Fibroblast of skin of right biceps (primary cell): ENCODE data around the gene MORN1.

Source experiments
- DNase-seq: peaks from one replicate; pipeline ENCODE4 v3.0.0-alpha.2; 2013

Gene MORN1

GRCh38 chr1:2287649-2288048 lies 103.7 kb downstream of the MORN1 start:
- no peak for DNase-seq

- DNase-seq: no peak
Measured at GRCh38 chr1:2286923-2287322, 104.4 kb downstream of the MORN1 start.

GRCh38 chr1:2284932-2285331 lies 106.4 kb downstream of the MORN1 start:
- no peak for DNase-seq

- DNase-seq: no peak
Measured at GRCh38 chr1:2283991-2284895, 107.1 kb downstream of the MORN1 start.

- DNase-seq: no peak
Measured at GRCh38 chr1:2283371-2283990, 107.9 kb downstream of the MORN1 start.

GRCh38 chr1:2282556-2283270 lies 108.6 kb downstream of the MORN1 start:
- DNase-seq: no peak

DNA sequence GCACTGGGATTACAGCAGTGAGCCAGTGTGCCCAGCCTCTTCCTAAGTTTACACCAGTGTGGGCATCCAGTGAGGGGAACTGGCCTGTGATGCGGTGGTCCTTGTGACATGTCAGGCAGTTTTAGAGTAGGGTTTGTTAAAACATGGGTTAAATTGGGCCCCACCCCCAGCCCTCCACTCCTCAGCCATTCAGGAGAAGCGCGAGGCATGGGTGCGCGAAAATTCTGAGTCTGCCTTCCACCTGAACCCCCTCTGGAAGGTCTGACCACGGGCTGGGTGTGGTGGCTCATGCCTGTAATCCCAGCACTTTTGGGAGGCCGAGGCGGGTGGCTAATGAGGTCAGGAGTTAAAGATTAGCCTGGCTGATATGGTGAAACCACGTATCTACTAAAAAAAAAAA lies 111.5 kb downstream of the MORN1 start:
- no peak for DNase-seq

DNA sequence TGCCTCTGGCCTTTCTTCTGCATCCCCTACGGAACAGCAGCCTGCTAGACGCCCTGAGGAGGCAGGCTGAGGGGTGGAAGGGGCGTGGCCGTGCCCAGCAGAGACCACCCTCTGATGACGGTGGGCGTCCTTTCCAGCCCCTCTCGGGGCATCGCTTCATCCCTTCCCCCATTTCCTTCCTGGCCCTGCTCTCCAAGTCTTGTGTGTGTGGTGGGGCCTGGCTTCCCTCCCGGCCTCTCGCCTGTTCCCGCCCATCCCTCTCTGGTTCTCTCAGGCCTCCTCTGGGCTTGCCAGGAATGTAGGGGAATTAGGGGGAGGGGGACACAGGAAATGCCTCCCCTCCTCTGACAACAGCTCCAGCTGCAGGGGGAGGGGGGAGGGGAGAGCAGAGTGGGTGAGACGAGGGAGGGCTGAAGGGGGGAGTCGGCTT lies 112.1 kb downstream of the MORN1 start:
- peak; percentile 100 for DNase-seq

DNA sequence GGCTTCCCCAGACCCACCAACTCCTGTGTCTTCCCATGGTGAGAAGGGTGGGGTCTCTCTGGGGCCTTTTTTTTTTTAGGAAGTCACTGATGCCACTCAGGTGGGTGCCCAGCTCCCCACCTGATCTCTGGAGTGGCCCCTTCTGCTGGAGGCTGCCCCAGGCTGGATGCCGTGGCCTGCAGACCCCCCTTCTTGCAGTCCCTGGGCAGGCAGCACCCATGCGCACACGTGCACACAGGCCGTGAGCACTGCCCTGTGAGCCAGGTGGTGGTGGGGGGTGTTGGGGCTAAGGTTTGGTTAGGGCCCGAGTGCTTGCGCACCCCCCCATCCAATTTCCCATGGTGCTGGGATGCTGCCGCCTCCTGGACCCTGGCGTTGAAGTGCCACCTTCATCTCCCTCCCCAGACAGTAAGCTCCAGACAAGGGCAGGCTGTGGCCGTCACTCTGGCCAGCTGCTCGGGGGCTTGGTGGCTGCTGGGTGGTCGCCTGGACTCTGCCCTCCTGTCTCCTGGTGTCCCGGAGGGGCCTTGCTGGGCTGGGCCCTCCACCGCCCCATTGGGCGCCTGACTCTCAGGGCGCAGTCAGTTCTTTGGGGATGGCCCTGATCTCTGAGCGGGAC lies 112.7 kb downstream of the MORN1 start:
- no peak for DNase-seq

DNA sequence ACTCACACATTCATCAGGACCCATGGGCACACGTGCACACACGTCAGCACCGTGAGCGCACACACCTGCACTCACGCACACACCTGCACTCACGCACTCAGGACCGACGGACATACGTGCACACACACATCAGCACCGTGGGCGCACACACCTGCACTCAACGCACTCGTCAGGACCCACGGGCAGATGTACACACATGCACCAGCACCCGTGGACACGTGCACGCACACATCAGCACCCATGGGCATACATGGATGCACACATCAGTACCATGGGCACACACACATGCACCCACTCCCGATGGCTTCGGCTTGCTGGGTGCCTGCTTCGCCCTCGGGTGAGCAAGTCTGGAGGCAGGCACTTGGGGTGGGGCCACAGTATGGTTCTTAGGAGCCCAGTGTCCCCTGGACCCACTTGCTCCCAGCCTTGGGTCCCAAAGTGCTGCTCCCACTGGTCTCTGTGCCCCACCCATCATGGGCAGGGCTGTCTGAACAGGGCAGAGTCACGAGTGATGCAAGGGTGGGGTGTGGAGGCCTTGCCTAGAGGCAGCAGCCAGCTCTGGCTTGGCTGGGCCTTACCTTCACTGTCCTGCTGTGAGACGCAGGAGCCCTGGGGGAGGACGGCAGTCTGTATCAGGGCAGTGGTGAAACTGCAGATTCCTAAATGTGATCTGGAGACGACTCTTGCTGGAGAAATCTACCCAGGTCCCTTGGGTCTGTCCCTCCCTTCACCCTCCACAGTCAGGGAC lies 113.4 kb downstream of the MORN1 start:
- no peak for DNase-seq

- DNase-seq: peak; percentile 76
Measured at GRCh38 chr1:2276803-2277580, 114.4 kb downstream of the MORN1 start.

GRCh38 chr1:2275796-2276536 lies 115.4 kb downstream of the MORN1 start:
- peak; percentile 38 for DNase-seq

- no peak for DNase-seq
Measured at GRCh38 chr1:2274929-2275475, 116.4 kb downstream of the MORN1 start.

- no peak for DNase-seq
Measured at GRCh38 chr1:2274231-2274928, 117.0 kb downstream of the MORN1 start.

GRCh38 chr1:2273401-2274090 lies 117.8 kb downstream of the MORN1 start:
- no peak for DNase-seq

DNA sequence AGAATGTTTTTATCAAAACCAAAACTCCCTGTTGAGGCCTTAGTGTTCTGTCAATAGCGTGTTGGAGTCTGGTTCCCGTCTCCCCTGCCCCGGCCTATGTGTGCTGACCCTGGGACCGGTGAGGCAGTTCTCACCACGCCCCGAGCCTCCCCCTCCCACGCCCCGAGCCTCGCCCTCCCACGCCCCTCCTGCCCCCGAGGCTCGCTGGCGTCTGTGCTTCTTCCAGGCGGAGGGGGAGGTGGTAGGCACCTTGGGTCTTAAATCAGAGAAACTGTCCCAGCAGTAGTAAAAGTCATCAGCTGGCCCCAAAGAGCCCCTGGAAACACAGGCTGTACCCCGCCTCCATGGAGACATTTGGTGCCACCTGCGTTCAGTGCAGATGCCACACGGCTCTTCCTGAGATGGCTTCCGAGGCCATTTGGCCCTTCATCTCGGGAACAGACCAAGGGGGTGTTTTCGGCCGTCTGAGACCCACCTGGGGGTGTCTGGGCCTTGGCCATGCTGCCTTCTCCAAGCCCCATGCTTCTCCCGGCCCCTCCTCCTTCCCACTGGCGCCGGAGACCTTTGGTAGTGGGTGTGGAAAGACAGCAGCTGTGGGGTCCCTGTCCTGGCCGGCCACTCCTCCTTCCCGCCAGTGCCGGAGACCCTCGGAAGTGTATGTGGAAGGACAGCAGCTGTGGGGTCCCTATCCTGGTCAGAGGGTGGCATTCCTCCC lies 118.5 kb downstream of the MORN1 start:
- DNase-seq: no peak

DNA sequence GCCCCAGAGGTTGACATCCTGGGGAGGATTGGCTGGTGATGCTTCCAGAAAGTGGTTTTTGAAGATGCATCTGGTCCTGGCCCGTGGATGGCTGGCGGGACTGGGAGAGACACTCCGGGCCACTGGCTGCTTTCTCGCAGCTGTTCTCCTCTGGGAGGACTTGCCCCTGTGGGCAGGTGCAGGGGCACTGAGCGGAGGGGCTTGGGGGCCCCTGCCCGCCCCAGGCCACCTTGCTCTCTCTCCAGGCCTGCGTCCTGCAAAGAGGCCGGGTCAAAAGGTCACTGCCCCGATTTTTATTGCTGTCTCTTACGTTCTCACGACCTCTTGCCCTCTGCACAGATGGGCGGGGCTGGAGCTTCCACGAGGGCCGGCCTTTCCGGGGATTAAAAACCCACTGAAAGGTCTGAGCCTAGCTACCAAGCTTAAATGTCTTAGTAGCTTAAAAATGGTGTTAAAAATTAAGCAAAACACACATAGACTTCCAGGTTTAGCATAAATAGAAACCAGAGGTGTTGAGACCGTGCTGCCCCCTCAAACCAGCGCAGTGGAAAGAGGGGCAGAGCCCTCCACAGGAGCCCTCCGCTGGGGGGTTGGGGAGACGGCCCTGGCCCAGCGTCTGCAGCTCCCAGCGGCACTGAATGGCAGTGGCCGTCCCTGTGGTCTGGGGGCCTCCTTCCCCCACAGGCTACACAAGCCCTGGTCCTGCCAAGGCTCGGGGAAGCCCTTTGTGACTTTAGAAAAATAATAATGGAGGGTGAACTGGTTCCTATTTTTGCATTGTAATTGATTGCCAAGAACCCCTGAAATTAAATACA lies 119.3 kb downstream of the MORN1 start:
- no peak for DNase-seq
